HG03354 (cell line): ENCODE measurements around the gene NAV2.

Source experiments
- ATAC-seq: cut with Tn5 transposase; IDR thresholded peaks from one replicate; pipeline ENCODE4 v1.9.1; 2021; ENCODE audit warnings: mild to moderate bottlenecking; ENCODE audit not compliant: unreplicated experiment, poor library complexity, severe bottlenecking

NAV2 gene

GRCh38 chr11:19820100-19820499 is 107.5 kb downstream of the NAV2 start:
- no peak for ATAC-seq

GRCh38 chr11:19821412-19821875 is 108.8 kb downstream of the NAV2 start:
- ATAC-seq, result no peak

DNA sequence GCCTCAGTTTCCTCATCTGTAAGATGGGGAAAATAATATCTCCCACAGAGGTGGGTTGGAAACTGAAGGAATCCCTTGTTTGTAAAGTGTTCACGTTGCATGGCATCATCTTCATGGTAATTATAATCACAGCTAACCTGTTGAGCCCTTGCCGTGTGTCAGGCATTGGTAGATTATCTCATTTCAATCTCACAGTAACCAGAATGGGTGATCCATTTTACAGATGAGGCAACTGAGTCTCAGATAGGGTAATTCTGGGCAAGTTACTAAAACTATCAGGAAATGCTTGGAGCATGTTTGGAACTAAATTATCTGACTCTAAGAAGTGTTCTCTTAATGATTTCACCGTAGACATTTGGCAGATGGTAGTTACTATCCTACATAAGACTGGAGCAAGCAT is 109.4 kb downstream of the NAV2 start:
- ATAC-seq, result no peak

- ATAC-seq, result no peak
These were observed 109.9 kb downstream of the NAV2 start for GRCh38 chr11:19822531-19822930.

DNA sequence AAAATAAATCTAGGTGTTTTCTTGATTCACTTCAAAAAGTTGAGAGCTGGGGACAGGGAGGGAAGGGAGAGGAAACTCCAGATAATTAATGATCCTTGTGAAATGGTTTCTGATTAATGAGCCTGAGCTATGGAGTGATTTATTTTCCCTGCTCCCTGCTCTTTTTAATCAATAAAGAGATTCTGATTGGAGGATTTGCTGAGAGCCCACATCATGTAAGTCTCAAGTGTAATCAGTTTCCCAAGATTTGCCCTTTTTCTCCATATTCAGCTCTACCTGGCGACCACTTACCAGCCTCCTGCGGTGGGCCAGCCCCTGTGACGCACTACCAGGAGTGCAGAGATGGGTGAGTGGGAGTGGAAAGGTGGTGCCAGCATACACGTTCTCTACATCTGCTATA is 114.0 kb downstream of the NAV2 start:
- ATAC-seq, result no peak

DNA sequence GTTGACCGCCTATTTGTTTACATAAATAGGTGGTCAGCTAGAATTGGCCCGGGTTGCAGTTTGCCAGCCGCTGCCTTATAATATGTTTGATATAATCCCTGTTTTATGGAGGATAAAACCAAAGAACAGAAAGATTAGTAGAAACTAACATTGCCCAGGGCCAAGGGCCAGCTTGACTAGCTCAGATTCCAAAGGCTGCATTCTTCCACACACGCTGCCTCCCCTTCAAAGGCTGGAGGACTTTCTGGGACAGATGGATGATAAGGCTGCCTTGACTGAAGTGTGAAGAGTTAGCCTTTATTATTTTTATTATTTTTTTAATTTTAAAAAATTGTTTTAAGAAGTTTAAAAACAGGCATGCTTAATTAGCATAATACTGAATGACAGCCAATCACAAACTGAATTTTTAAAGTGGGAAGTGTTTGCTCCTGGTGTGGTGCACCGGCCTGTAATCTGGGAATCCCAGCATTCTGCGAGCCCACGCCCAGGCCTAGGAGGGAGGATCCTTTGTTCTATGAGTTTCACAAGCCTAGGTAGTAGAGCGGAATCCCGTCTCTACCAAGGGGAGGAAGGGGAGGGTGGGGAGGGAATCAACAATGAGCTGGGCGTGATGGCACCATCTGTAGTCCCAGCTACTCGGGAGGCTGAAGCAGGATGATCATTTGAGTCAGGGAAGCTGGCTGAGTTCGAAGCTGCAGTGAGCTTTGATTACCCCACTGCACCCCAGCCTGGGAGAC is 114.9 kb downstream of the NAV2 start:
- ATAC-seq, result no peak

GRCh38 chr11:19828382-19829108 is 115.9 kb downstream of the NAV2 start:
- ATAC-seq, result no peak

DNA sequence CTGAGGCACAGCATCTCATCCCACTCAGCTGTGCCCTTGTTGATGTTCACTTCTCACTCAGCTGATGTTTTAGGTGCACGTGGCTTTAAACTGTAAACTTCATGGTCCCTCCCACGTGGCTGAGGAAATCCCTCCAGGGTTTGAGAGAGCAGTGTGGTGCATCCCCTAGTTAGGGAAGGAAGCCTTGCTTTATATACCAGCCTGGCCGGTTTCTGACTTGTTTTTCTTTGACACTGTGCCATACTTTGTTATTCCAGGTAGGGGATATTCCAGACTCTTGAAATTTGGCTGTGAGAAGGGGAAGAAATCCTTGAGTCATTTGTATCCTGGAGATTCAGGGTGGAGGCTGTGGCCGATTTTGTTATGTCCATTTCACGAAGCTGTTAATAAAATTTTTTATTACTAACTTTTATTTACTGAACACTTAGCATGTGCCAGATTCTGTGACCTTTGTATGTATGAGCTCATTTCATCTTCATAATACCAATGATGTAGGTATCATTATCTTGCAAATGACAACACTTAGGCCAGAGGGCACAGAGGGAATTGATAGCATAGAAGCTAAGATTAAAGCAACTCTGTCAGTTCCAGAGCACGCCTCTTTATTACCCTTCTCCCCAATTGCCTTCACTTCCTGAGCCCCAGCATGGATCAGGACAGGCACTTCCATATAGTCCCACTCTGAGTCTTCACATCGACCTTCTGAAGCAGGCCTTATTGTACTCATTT is 116.6 kb downstream of the NAV2 start:
- ATAC-seq, result no peak

DNA sequence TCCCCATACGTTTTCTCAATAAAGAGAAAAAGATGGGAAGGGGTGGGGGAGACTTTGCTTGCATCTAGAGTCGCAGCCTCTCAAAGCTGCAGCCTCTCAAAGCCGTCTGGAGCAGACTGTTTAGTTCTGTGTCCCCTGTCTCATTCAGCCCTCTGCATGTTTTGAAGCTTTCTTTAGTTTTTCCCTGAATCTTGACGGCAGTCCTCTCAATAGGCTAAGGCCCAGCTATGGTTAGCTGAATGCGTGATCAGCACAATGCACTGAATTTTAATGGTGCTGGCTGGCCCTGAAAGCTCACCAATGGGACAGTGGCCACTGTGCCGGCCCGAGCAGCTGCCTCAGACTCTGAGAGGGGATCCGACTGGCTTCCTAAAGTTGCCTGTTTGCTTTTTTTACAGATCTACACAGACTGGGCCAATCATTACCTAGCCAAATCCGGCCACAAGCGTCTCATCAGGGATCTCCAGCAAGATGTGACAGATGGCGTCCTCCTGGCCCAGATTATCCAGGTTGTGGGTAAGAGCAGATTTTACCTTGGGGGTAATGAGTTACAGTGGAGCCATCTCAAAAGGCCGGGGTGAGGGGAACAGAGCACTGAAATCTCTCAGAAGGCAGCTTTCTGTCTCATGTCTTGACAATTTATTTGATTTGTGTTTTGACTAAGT is 119.6 kb downstream of the NAV2 start:
- no peak for ATAC-seq

DNA sequence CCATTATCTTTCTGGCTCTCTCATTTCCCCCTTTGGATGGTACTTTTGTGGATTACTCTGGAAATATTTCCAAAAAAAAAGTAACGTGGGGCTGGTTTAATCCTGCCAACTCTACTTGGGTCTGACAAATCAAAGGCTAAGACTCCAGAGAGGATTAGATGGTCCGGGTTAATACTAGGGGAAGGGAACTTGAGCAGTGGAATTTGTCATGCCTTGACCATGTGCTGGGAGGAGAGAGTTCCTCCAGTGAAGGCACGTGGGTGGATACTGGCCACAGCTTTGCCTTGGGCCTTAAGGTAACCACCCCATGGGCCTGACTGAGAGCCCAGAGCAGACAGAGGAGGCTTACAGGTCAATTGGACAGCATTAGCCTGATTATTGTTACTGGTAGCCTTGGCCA is 120.3 kb downstream of the NAV2 start:
- no peak for ATAC-seq

DNA sequence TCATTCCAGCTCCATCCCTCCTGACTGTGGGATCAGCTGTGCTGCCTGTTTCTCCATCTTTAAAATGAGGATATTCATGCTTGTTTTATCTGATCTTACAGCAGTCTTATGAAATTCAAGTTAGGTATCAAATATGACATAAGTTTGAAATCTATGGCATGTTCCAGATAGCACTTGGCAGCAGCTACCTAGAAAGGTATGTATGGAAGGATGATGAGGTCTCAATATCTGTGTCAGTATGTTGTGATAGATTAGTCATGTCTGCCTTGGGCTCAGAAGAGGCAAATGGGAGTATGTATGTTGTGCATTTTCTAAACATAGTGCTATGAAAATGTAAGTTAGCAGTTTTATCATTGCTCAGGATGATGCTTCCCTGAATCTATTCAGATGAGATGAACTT is 122.1 kb downstream of the NAV2 start:
- no peak for ATAC-seq

GRCh38 chr11:19836666-19837065 is 124.0 kb downstream of the NAV2 start:
- ATAC-seq, result no peak

DNA sequence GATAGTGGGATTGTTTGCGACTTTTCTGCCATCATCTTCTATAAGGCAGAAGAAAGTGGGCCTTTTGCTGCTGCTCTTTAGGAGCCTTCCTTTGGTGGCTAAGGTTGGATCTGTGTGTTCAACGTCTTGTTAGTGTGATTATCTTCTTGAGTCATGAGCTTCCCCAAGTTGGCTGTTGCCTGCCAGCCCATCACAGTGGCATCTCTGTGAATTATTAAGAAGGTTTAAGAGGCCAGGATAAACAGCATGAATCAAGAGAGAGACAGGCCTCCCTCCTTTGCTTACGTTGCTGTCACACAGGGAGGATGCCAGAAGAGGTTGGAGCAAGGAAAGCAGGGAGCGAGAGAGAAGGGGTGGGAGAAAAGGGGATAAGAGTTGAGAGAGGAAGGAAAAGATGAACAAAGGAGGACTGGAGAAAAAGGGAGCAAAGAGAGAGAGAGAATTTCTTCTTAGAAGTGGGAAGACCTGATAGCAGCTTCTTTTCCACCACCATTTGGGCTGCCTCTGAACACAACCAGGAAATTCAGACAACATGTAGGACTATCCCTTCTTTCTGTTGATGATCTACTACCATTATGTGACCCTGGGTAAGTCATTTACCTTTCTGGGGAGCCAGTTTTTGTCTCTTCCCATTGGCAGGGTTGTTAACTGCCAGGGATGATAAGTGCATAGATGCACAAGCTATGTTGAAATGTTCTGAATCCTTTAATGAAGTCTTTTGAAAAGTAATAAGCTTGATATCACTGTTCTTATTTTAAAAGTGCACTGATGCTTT is 126.5 kb downstream of the NAV2 start:
- no peak for ATAC-seq

DNA sequence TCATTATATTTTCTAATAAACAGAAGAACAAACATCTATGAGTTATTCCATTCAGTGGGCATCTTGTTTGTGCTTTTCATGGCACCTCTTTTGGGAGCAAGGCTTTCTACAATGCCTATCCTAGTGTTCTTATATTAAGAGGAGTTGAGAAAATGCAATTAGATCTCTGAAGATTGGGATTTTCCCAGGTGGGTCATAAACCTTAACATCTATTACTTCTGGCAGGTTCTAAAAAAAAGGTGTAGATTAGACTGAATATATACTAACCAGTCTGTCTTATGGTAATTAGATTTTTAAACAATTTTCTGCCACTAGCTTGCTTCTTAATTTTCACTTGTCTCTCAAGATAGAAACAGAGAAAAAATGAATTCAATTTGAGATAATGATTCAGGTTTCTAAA is 128.3 kb downstream of the NAV2 start:
- ATAC-seq, result no peak

- no peak for ATAC-seq
These were observed 129.9 kb downstream of the NAV2 start for GRCh38 chr11:19842505-19842904.

DNA sequence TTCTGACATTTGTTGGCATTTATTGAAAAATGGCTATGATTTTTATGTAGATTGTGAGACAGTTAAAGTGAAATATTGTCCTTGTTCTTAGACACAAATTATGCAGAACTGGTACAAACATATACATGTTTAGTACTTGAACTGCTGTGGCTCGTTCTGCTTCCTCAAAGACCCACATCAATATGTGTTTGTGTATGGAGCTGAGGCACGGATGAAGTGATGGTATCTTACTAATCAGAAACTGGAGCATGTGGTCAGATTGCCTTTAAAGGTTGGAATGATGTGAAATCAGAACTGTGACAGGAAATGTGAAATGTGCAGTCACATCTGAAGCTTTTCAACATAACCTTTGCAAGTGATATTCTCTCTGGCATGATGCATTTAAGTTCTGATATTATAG is 130.4 kb downstream of the NAV2 start:
- ATAC-seq, result no peak

GRCh38 chr11:19844012-19844411 is 131.4 kb downstream of the NAV2 start:
- no peak for ATAC-seq

- no peak for ATAC-seq
These were observed 132.2 kb downstream of the NAV2 start for GRCh38 chr11:19844806-19845205.

- ATAC-seq, result no peak
These were observed 133.0 kb downstream of the NAV2 start for GRCh38 chr11:19845626-19846025.
